Activated T-cell treated with anti-CD3 and anti-CD28 coated beads, Interleukin-2, amount 50 U/mL, for 1 hour (primary cell): ENCODE measurements around the gene FOXP1.

ENCODE experiments used
- DNase-seq: peaks from one replicate; pipeline ENCODE4 v3.0.0-alpha.2; 2020

FOXP1 gene

DNA sequence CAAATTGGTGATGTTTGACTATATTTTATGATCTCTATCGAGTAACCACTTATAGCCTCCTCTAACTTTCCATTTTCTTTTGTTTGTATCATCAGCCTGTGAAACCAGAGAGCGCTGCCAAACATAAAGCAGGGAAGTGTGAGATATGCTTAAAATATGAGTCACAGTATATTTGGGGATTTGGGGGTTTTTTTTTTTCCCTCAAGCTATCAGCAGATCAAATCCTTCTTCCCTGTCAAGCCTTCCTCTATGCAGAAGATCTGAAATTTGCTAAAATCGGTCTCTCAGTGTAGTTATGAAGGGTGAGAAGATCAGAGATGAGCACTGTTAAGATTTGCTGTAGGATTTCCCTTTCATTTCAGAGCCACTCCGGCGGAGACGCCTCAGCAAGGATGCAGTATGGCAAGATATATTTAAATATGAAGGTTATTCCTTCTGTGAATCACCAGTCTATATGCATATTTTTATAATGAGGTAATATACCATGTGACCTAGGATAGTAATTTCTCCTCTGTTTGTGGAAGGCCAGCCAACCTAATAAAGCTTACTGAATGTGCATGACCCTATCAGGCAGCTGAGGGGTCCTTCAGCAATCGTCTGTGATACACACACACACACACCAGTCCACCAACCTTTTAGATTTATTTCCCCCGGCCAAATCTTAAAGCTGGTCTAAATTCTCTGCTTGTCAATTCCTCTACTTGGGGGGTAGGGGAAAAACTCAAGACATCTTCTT, 474.1 kb downstream of the FOXP1 start:
- no peak for DNase-seq

DNA sequence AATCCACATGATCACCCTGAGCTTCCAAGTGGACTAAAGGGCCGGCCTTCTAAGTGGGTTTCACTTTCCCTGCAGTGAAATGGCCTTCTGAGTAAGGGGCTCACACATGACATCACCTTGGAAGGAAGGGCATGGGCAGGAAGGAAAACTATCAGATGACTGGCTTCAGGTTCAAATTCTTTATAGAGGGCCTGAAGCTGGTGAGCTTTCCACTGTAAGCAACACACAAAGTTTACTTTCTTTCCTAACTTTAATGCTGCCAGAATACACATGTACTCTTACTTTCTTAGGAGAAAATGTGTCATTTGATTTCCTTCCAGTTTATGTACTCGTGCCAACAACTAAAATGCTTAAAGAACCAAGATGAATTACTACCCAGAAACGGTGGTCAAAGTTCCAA, 475.6 kb downstream of the FOXP1 start:
- DNase-seq: no peak

DNA sequence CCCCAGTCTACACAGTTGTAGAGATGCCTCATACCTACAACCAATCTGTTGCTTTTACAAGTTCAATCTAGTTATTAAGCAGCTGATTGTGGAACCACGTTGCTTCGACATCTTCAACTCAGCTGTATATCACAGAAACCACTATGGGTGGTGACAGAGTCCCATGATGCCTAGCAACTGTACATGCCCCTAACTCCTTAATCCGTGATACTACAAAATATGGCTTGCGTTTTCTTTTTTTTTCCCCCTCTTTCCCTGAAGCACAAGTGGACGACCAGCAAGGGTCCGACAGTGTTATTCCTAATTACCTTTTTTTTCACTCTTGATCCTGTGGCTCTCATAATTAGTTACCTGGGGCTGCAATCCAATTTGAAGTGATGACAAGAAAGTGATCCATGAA, 478.6 kb downstream of the FOXP1 start:
- no peak for DNase-seq

- no peak for DNase-seq
Observed at GRCh38 chr3:71104556-71104955, 479.0 kb downstream of the FOXP1 start.

DNA sequence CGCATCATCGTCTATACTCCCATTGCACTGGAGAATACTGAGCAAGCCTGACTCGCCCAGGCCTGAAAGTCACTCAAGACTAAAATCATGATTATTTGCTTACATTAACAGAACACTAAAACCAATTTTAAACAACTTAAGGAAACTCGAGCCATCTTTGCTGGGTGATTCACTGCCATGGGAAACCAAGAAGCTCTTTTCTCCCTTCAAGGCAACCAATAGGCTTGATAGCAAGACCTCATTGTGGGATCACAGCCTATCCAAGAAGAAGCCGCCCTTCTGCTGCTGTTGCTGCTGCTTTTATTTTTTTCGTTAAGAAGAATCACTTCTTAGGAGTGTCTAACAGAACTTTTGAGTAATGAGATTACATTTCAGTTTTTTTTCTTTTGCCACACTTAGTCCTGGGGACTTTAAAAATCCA, 479.4 kb downstream of the FOXP1 start:
- DNase-seq: no peak

DNA sequence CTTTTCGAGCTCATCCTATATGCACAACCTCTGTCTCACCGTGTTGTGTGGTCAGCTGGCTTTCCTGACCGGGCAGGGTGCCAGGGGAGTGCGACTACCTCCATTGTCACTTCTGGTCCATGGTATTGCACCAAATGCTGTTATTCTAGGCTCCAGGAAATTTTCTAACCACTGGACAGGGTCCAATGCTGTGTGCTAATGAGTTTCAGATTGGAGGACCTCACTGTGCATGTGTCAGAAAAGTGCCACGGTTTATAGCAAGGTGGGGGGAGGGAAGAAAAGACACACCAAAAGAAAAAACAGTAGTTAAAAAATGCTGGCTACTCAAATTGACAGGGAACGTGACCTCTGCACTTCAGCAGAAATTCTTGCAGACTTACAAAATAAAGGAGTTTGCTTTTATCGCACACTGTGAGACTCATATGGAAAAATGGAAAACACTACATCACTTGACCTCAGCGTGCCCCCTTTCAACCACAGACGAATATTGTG, 480.1 kb downstream of the FOXP1 start:
- no peak for DNase-seq

DNA sequence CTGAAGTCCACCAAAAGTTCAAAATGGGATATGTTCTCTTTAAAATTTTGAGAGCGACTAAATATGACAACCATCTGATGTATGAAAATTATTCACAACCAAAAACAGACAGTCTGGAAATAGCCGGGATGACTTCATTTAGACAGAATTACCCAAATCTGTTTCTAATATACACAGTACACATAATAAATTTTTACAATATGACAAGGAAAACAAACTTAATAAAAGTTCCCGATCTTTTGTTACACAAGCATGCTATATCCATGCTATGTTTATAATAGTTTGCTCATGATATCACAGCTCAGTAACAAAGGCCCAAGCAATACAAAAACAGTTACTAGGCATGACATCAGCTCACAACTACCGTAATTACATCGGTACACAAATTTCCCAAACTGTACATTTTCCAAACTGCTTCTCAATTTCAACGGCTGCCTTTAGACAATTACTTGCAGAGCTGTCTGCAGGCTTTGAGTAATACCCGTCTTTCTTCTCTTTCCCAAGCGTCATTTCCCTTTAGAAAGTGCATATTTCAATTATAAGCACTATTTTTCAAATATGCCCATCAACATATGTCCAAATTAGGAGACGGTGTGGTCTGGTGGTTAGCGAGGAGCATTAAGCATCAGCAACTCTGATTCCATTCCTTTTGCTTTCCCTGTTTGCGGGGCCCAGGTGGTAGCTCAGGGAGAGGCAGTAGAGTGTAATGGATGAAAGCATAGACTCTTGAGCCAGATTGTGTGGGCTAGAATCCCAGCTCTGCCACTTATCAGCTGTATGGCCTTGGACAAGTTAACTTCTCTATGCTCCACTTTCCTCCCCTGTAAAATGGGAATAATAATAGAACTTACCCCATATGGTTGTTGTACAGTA, 481.2 kb downstream of the FOXP1 start:
- no peak for DNase-seq

DNA sequence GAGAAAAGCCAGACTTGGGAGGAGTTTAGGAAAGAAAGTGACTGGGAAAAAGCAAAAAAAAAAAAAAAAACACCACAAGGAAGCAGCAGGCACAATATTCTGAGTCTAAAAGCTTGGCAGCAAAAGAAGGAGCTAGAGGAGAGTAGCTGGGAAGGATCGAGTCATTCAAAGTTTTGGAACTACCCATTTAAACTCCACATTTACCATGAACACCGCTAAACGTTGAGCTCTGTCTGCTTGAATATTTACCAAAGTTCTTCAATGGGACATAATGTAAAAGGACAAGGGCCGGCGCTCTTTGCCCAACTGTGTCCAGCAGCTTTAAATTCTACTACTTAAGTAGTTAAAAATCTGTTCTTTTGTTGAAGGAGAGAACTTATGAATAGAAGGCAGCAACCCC, 481.9 kb downstream of the FOXP1 start:
- DNase-seq: no peak

DNA sequence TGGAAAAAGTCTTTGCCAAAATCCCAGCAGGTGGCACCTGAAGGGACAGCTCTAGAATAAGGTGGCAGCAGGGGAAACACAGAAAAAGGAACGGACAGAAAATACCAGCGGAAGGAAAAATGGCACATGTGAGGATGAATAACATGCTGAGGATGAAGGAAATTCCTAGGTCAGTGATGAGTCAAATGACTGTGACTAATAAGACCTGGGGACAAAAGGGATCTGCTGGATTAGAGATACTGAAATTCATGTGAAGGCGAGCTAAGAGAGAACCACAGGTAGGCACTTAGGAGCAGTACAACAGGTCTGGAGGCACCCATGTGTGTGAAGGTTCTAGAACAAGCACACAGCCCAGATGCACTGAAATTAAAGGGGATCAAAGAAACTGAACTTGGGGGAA, 482.5 kb downstream of the FOXP1 start:
- no peak for DNase-seq

DNA sequence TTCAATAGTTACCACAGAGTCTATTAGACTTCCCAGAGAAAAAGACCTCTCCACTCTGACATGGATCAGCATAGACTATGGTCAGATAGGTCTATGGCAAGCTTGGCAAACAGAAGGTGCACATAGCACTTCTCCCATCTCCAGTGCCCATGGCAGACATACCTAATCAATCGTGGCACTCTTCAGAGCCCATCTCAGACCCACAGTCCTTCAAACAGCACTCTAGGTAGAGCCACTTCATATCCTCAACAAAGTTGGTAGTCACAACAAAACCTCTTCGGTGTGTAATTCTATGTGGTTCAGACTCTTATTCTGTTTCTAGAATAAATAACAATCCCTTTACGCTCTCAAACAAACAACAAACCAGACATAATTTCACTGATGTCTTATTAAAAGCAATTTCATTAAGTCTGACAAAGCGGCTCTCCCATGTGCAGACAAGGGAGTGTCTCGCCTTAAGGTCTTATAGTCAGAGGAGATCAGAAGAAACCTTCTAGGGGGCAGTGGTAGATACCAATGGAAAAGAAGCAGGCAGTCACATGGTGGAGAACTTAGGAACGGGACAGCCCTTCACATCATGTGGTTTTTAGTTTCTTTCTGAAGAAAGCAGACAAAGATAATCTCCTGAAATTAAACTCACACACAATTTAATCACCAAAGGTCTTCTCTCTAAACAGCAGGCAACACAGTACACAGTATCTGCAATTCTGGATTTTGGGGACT, 483.4 kb downstream of the FOXP1 start:
- no peak for DNase-seq

DNA sequence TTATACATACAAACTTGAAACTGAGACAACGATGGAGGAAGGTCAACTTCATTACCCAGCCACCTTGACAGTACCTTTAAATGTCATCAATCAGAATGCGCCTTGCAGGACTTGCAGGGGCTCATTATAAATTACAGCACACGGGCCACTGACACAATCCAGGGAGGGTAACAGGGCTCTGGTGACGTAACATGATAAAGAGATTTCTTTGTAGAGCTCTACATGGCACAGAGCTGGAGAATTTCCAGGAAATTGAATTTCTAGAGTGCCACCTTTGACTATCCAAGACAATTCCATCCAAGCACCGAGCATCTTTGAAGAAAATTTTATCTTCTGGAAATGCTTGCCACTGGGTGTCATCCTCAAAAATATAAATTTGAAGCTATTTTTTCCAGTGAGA, 486.0 kb downstream of the FOXP1 start:
- no peak for DNase-seq

- DNase-seq: no peak
Observed at GRCh38 chr3:71095511-71096291, 487.8 kb downstream of the FOXP1 start.

DNA sequence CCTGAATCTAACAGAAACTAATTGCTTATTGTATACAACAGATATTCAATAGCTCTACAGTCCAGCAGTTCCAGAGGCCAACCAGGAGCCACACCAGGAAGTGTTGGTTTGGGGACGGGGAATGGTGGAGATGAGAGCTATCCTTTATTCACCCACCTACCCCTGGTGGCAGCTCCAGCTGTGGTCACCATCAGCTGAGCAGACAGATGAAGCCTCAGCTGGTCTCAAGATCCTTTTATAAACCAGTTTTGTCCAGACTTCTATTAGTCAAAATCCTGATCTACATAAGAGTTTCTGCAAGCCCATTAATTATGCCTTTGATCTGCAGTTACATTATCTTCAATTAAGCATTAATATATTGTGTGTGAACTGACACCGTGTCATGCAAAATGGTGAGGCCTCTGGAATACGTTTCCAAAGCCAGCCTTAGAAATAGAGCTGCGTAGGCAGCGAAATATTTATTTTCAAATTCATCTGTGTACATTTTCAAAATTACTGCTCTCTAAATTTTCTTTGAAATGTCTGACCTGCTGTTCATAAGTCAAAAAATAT, 488.8 kb downstream of the FOXP1 start:
- DNase-seq: no peak

DNA sequence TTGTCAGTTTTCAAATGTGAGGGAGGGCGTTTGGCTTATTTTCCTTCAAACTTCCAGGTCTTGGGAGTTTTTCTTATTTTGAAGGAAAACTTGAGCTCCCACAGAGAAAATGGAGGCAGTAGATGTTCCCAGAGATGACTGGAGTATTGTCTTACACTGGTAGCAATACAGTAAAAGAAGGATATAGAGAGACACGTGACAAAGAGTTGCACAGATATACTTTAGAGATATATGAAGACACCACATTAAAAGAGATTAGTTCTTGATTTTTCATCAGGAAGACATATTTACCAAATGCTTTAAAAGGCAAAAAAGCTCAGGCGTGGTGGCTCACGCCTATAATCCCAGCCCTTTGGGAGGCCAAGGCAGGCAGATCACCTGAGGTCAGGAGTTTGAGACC, 490.9 kb downstream of the FOXP1 start:
- DNase-seq: no peak

DNA sequence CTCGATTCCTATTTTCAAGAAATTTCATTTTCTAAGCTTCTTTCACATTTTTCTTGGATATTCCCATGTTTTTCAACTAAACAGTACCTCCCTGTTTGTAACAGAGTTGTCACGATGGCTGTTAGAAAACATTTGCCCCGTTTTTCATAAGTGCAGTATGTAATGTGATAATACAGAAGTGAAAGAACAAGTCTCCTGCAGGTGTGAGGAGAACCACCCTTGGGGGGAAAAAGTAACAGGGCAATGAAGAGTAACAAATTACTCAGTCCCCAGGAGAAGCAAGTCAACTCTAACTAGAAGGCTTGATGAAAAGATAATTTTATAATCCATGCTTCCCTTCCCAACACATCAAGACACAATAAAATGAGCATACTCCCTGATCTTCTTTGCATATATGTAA, 493.3 kb downstream of the FOXP1 start:
- DNase-seq: no peak

GRCh38 chr3:71089271-71089847, 494.2 kb downstream of the FOXP1 start:
- DNase-seq: no peak

- DNase-seq: no peak
Observed at GRCh38 chr3:71088742-71089141, 494.8 kb downstream of the FOXP1 start.

GRCh38 chr3:71088019-71088708, 495.4 kb downstream of the FOXP1 start:
- DNase-seq: no peak

DNA sequence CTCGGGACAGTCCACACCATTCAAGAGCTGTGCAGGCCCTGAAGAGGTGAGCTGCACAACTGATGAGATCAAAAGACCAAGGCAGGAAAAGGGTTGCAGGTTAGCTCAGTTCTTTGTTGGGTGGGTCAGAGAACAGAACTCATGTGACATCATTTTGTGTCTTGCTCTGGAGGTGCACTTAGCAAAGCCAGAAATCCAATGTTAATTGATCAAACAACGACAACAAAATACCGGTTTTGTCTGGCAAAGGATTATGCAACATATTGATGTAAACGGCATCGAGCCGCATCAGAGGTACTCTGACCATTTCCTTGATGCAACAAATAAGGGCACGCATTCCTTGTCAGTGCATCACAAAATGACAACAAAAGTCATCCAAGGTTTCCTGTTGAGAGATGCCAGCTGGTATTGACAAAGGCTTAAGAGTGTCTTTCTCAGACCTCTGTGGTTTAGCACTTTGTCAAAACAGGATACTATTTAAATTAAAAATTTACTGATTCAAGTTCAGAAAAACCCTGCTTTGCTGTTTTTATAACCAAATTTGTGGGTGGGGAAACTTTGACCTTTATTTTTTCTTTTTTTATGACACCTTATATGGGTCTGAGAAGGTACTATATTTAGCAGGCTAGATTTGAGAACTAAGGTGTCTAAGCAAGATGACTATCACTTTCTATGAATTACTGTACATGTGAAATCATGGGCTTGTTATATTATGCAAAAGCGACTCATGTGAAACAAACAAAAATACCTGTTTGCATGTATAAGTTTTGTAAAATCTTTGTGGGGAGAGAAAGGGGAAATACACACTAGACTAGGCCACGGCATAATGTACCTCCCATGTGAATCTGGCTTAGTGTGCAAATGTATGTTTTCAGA, 496.1 kb downstream of the FOXP1 start:
- no peak for DNase-seq

GRCh38 chr3:71086777-71087142, 496.8 kb downstream of the FOXP1 start:
- DNase-seq: no peak
